ENCODE measurements around the gene LGALS9.
"Not testable (repeated sequence)": the region's sequence is repeated elsewhere in the genome, so short reads cannot be mapped to it uniquely, and the experiment has no call there.

GRCh38 chr17:27656620-27657019 lies 25.6 kb downstream of the LGALS9 start:
- TF ChIP-seq CTCF (conservative IDR thresholded peaks at IDR 0.05 in 1 of 2, IDR thresholded peaks at IDR 0.05 in 1 of 2; ENCODE audit: low read depth in 1 of 2, low read length in 2 of 2); EZH2 (IDR thresholded peaks at IDR 0.05; ENCODE audit: low read length, missing control alignments): not testable (repeated sequence)
